ENCODE results near the gene RFNG. TPM values are rescaled to one million over a fixed set of nuclear protein-coding genes. Genes with fewer than 3 reads are reported as not detected.

RFNG gene
- total and polyA plus RNA-seq, 2 of the 13 experiments (the other 11 are each of a cell fraction or from before 2014, with no cell fraction given), result 61.4 to 64.0 TPM

DNA sequence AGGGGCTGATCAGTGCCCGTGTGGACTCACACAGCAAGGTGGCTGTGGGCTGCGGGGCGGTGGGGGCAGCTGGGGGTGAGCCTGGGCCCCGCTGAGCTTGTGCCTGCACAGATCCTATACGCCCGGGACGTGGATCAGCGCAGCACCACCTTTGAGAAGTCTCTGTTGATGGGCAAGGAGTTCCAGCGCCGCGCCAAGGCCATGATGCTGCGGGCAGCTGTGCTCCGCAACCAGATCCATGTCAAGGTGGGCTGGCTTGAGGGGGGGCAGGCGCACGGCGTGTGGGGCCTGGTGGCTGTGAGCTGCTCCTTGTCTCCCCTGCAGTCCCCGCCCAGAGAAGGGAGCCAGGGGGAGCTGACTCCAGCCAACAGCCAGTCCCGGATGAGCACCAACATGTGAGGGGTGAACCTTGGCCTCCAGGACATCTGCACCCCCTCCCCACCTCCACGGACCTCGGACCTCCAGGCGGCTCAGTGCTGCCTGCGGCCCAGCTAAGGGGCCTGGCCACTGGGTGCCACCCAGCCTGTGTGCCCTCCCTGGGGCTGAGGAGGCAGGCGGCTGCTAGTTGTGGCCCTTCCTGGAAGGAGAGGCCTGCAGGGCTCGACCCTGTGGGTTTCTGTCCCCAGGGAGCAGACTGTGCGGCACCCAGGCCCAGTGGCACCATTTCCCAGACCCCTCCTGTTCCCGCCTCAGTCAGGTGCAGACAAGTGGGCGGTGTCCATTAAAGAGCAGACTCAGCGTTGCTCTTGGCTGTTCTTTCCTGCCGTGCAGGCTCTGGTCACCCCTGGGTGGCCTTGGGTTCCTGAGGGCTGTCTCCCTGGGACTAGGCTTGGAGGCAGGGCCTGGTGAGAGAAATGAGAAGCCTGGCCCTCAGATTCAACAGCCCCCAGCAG lies 5.4 kb upstream of the RFNG start (continued):
- TF ChIP-seq, protein P1, sequence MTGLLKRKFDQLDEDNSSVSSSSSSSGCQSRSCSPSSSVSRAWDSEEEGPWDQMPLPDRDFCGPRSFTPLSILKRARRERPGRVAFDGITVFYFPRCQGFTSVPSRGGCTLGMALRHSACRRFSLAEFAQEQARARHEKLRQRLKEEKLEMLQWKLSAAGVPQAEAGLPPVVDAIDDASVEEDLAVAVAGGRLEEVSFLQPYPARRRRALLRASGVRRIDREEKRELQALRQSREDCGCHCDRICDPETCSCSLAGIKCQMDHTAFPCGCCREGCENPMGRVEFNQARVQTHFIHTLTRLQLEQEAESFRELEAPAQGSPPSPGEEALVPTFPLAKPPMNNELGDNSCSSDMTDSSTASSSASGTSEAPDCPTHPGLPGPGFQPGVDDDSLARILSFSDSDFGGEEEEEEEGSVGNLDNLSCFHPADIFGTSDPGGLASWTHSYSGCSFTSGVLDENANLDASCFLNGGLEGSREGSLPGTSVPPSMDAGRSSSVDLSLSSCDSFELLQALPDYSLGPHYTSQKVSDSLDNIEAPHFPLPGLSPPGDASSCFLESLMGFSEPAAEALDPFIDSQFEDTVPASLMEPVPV (CRISPR knock-in tag; IDR thresholded peaks at IDR 0.05), result no peak; the same call in 1 of the 2 replicates
- peak; percentile 75; the same call in 1 of the 2 replicates for TF ChIP-seq ZSCAN25 (CRISPR knock-in tag; IDR thresholded peaks at IDR 0.05)
- no peak for TF ChIP-seq TAF15 (IDR thresholded peaks at IDR 0.05; ENCODE audit: low read depth, low read length, poor library complexity, severe bottlenecking)
- TF ChIP-seq, protein P2, sequence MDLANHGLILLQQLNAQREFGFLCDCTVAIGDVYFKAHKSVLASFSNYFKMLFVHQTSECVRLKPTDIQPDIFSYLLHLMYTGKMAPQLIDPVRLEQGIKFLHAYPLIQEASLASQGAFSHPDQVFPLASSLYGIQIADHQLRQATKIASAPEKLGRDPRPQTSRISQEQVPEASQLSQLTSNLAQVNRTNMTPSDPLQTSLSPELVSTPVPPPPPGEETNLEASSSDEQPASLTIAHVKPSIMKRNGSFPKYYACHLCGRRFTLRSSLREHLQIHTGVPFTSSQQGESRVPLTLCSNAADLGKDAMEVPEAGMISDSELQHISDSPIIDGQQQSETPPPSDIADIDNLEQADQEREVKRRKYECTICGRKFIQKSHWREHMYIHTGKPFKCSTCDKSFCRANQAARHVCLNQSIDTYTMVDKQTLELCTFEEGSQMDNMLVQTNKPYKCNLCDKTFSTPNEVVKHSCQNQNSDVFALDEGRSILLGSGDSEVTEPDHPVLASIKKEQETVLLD (CRISPR knock-in tag; IDR thresholded peaks at IDR 0.05; ENCODE audit: low read depth), result no peak
- TF ChIP-seq MYNN (CRISPR knock-in tag; IDR thresholded peaks at IDR 0.05; ENCODE audit: low read depth), result no peak
- no peak for TF ChIP-seq CHCHD3 (CRISPR knock-in tag; IDR thresholded peaks at IDR 0.05)
- TF ChIP-seq, protein P3, sequence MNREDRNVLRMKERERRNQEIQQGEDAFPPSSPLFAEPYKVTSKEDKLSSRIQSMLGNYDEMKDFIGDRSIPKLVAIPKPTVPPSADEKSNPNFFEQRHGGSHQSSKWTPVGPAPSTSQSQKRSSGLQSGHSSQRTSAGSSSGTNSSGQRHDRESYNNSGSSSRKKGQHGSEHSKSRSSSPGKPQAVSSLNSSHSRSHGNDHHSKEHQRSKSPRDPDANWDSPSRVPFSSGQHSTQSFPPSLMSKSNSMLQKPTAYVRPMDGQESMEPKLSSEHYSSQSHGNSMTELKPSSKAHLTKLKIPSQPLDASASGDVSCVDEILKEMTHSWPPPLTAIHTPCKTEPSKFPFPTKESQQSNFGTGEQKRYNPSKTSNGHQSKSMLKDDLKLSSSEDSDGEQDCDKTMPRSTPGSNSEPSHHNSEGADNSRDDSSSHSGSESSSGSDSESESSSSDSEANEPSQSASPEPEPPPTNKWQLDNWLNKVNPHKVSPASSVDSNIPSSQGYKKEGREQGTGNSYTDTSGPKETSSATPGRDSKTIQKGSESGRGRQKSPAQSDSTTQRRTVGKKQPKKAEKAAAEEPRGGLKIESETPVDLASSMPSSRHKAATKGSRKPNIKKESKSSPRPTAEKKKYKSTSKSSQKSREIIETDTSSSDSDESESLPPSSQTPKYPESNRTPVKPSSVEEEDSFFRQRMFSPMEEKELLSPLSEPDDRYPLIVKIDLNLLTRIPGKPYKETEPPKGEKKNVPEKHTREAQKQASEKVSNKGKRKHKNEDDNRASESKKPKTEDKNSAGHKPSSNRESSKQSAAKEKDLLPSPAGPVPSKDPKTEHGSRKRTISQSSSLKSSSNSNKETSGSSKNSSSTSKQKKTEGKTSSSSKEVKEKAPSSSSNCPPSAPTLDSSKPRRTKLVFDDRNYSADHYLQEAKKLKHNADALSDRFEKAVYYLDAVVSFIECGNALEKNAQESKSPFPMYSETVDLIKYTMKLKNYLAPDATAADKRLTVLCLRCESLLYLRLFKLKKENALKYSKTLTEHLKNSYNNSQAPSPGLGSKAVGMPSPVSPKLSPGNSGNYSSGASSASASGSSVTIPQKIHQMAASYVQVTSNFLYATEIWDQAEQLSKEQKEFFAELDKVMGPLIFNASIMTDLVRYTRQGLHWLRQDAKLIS (CRISPR knock-in tag; IDR thresholded peaks at IDR 0.05), result no peak
- TF ChIP-seq ZNF605 (CRISPR knock-in tag; IDR thresholded peaks at IDR 0.05), result peak; percentile 55; the same call in 1 of the 2 replicates
- no peak for TF ChIP-seq ZNF354B (CRISPR knock-in tag; IDR thresholded peaks at IDR 0.05)
- no peak for TF ChIP-seq PLRG1 (conservative IDR thresholded peaks at IDR 0.05)
- TF ChIP-seq HMG20A (CRISPR knock-in tag; IDR thresholded peaks at IDR 0.05; ENCODE audit: borderline replicate concordance), result no peak
- TF ChIP-seq YY1 (IDR thresholded peaks at IDR 0.05; ENCODE audit: insufficient read depth, insufficient replicate concordance, low read depth, low read length), result no peak
- no peak for TF ChIP-seq ZNF781 (CRISPR knock-in tag; IDR thresholded peaks at IDR 0.05; ENCODE audit: borderline replicate concordance, not compliant biosample characterization)
- TF ChIP-seq, protein P4, sequence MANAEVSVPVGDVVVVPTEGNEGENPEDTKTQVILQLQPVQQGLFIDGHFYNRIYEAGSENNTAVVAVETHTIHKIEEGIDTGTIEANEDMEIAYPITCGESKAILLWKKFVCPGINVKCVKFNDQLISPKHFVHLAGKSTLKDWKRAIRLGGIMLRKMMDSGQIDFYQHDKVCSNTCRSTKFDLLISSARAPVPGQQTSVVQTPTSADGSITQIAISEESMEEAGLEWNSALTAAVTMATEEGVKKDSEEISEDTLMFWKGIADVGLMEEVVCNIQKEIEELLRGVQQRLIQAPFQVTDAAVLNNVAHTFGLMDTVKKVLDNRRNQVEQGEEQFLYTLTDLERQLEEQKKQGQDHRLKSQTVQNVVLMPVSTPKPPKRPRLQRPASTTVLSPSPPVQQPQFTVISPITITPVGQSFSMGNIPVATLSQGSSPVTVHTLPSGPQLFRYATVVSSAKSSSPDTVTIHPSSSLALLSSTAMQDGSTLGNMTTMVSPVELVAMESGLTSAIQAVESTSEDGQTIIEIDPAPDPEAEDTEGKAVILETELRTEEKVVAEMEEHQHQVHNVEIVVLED (CRISPR knock-in tag; IDR thresholded peaks at IDR 0.05; ENCODE audit: borderline replicate concordance), result peak; percentile 71
- TF ChIP-seq ZNF615 (CRISPR knock-in tag; IDR thresholded peaks at IDR 0.05; ENCODE audit: borderline replicate concordance), result no peak
- no peak for TF ChIP-seq TOPORS (CRISPR knock-in tag; IDR thresholded peaks at IDR 0.05)
- TF ChIP-seq HMGA1 (CRISPR knock-in tag; conservative IDR thresholded peaks at IDR 0.05), result no peak
